ENCODE data around the gene DRC1. TPM values are rescaled to one million over a fixed set of nuclear protein-coding genes. Genes with fewer than 3 reads are reported as not detected.

DRC1 gene
- total and polyA plus RNA-seq, 7 donors = 0.06 to 0.54 TPM; not detected in 5

DNA sequence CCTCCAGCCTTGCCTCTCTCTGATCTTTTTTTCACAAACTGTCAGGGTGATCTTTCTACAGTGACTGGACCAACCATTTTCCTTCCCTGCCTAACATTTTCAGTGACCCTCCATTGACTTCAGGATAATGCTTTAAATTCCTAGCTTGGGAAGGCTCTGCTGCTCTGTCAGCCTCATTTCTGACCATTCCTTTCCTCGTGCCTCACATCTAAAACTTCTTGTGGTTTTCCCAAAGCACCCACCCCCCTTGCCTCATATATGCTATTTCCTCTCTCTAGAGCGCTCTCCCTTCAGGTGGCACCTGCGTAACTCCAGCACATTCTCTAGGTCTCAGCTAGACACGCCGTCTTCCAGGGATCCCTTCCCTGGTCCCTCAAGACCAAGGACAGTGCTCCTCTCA lies 37.2 kb downstream of the DRC1 start:
- Histone ChIP-seq H3K27ac (no peak overlapping the region), H3K9me3 (no peaks in the 10 kb centered on the region), H3K36me3 (no peaks in the 10 kb centered on the region), H3K4me3 (no peak overlapping the region), H3K4me1 (no peaks in the 10 kb centered on the region), H3K27me3 (no peaks in the 10 kb centered on the region)
- intact Hi-C loops (cut with DNase I) = no loop called here
- 70 to 86% methylated on average over 5 of the region's 5 CpGs for WGBS, 2 donors
- no peak for TF ChIP-seq POLR2AphosphoS5 (IDR thresholded peaks at IDR 0.05)
- TF ChIP-seq POLR2A (IDR thresholded peaks at IDR 0.05) = no peak
- TF ChIP-seq CTCF (IDR thresholded peaks at IDR 0.05) = no peak
- TF ChIP-seq EP300 (IDR thresholded peaks at IDR 0.05) = no peak
- DNase-seq = no peak

DNA sequence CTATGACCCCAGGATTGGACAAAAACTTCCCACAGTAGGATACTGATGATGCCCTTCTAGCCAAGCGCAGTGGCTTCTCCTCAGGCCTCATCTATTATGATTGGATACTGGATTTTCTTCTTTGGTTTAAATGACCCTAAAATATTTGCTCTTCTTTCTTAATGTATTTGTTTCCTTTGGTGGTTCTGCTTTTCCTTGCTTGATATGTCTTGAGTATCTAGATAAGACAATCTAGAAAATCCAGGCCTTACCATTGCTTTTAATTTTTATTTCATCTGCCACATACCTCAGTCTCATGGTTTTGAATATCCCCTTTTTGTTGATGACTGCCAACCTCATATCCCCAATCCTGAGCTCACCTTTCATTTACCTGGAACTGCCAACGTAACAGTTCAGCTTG lies 40.6 kb downstream of the DRC1 start:
- H3K9me3 ChIP-seq = no peaks in the 10 kb centered on the region
- H3K27ac ChIP-seq = no peak overlapping the region
- no peaks in the 10 kb centered on the region for H3K4me1 ChIP-seq
- no peaks in the 10 kb centered on the region for H3K36me3 ChIP-seq
- TF ChIP-seq EP300 (IDR thresholded peaks at IDR 0.05) (no peak), POLR2AphosphoS5 (IDR thresholded peaks at IDR 0.05) (no peak), CTCF (IDR thresholded peaks at IDR 0.05) (no peak), POLR2A (IDR thresholded peaks at IDR 0.05) (no peak)
- intact Hi-C loops (cut with DNase I) = no loop called here
- no peaks in the 10 kb centered on the region for H3K27me3 ChIP-seq
- no peak overlapping the region for H3K4me3 ChIP-seq
- 81 to 91% methylated on average over 2 of the region's 2 CpGs for WGBS, 2 donors
- DNase-seq = peak; percentile 2

DNA sequence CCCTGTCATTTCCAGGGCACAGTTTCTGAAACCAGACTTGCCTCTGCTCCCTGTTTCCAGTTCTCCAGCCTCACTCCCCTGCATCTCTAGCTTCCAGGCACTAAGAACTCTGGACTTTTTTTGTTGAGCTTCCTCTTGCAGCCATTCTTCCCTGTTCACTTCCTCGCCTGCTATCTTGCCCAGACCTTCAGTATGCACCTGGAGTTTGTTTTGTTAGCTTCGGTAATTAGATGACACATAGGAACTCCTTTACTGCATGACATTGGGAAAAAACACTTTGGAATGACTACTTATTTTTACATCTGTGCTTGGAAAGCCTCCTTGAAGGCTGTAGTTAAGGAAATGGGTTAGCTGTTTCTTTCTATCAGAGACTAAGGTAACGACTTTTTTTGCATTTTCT lies 41.0 kb downstream of the DRC1 start:
- Histone ChIP-seq H3K27ac (no peak overlapping the region), H3K9me3 (no peaks in the 10 kb centered on the region), H3K4me3 (no peak overlapping the region), H3K27me3 (no peaks in the 10 kb centered on the region), H3K36me3 (no peaks in the 10 kb centered on the region), H3K4me1 (no peaks in the 10 kb centered on the region)
- TF ChIP-seq EP300 (IDR thresholded peaks at IDR 0.05) (no peak), POLR2A (IDR thresholded peaks at IDR 0.05) (no peak), POLR2AphosphoS5 (IDR thresholded peaks at IDR 0.05) (no peak), CTCF (IDR thresholded peaks at IDR 0.05) (no peak)
- intact Hi-C loops (cut with DNase I) = no loop called here
- peak; percentile 6 for DNase-seq
- 25 to 65% methylated on average over 3 of the region's 3 CpGs for WGBS, 2 donors

DNA sequence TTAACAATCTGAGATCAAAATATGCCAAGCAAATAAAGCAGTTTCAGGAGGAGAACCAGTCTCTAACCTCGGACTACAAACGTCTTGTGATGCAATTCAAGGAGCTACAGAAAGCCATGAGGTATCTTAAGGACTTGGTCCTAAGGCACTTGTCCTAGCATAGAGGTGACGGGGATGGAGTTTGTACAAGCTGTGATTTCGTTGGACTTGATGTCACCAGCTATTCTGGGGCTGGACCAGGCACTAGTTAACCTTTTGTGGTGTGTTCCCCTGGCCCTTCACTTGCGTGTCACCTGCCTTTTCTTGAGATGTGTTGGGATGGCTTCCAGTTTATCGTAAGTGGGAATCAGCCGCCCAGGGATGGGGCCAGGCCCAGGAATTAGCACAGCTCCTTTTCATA lies 42.5 kb downstream of the DRC1 start:
- TF ChIP-seq POLR2A (IDR thresholded peaks at IDR 0.05) (no peak), CTCF (IDR thresholded peaks at IDR 0.05) (no peak), EP300 (IDR thresholded peaks at IDR 0.05) (no peak), POLR2AphosphoS5 (IDR thresholded peaks at IDR 0.05) (no peak)
- DNase-seq = peak; percentile 24
- H3K4me3 ChIP-seq = no peak overlapping the region
- no peaks in the 10 kb centered on the region for H3K27me3 ChIP-seq
- no peak overlapping the region for H3K27ac ChIP-seq
- intact Hi-C loops (cut with DNase I) = no loop called here
- no peaks in the 10 kb centered on the region for H3K4me1 ChIP-seq
- H3K36me3 ChIP-seq = no peaks in the 10 kb centered on the region
- no peaks in the 10 kb centered on the region for H3K9me3 ChIP-seq
- 89 to 91% methylated on average over 7 of the region's 7 CpGs for WGBS, 2 donors

DNA sequence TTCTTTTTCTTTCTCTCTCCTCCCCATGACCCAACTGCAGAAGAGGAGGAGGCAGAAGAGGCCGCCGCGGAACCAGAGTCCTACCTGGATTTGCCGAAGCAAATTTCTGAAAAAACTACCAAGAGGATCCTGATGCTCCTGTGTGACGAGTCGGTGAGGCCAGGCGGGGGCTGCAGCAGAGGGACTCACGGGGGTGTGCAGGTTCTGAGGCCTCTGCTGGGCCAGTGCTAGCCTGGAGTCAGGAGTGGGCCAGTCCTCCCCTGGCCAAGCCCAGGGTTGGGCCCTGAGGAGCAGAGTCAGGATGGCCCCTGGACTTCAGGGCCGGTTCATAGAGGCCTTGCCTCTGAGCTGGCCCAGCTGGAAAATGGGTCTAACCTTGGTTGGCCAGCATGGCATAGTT lies 46.9 kb downstream of the DRC1 start:
- H3K36me3 ChIP-seq = no peaks in the 10 kb centered on the region
- intact Hi-C loops (cut with DNase I) = no loop called here
- peaks cover 0 to 3% (median 0%) of the 10 kb centered on the region in 3 donors for H3K27me3 ChIP-seq
- WGBS, 2 donors = 94 to 95% methylated on average over 9 of the region's 9 CpGs
- no peak overlapping the region for H3K27ac ChIP-seq
- no peak overlapping the region for H3K4me3 ChIP-seq
- TF ChIP-seq POLR2A (IDR thresholded peaks at IDR 0.05) (no peak), POLR2AphosphoS5 (IDR thresholded peaks at IDR 0.05) (no peak), EP300 (IDR thresholded peaks at IDR 0.05) (no peak), CTCF (IDR thresholded peaks at IDR 0.05) (no peak)
- H3K9me3 ChIP-seq = no peaks in the 10 kb centered on the region
- DNase-seq = peak; percentile 55
- no peaks in the 10 kb centered on the region for H3K4me1 ChIP-seq
